Measurements from ENCODE around the gene LRP1.

The LRP1 gene

DNA sequence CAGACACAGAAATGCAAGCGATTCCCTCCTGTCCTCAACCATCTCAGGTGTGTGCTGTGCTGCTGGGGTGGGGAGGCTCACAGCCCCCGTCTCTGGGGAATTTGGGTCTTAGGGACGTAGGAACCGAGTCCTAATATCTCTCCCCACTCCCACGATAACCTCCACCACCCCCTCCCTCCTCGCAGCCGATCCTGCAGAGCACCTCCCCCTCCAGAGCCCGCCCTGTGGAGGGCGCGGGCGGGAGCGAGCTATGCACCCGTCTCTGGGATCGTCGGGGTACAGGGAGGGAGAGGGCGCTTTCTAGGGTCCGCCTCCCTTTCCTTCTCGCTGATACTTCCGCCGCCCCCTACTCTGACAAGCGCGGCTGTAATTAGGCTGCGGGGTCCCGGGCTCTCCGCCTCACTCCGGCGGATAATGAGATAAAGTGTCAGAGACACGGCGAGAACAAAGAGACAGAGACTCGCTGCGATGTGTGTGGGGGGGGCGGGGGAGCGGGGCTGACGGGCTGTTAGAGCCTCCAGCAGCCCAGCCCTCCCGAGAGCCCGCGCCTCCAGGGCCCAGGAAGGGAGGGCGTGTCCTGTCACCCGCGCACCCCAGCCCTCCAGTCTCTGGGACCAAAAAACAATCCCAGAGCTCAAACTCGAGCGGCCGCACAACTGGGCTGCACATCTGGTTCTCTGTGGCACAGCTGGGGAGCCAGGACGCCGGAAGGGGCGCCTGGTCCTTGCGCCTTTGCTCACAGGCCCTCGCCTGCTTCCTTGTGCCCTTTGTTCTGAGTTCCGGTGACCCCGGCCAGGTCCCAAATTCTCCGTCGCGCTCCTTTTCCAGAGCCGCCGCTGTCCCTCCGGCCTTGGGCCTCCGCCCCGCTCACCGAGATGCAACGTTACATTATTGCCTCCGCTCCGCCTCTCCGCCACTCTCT, 109.9 kb downstream of the LRP1 start:
- Histone ChIP-seq H3K9me2 (replicated peaks; ENCODE audit: low read depth, low read length) (no peaks in the 10 kb centered on the region), H3K4me2 (ENCODE audit: low read depth, low read length, poor library complexity, severe bottlenecking) (peak overlapping the region; percentile 76), H2AFZ (ENCODE audit: low read length) (no peak overlapping the region), H3F3A (ENCODE audit: low read depth) (no peaks in the 10 kb centered on the region), H3K9ac (ENCODE audit: low read depth, low read length, poor library complexity, severe bottlenecking) (peak overlapping the region; percentile 69), H4K20me1 (ENCODE audit: insufficient read depth, low read length, poor library complexity, severe bottlenecking) (peaks cover 16% of the 10 kb centered on the region), H3K36me3 (ENCODE audit: insufficient read depth, low read length) (peaks cover 13% of the 10 kb centered on the region; the same call in 1 of the 2 replicates), H3K9me3 (ENCODE audit: insufficient read depth, low read depth, low read length) (no peaks in the 10 kb centered on the region), H3K79me2 (ENCODE audit: insufficient read depth, low read length) (peaks cover 7% of the 10 kb centered on the region; the same call in 1 of the 2 replicates), H3K27me3 (ENCODE audit: insufficient read depth, low read length, poor library complexity, severe bottlenecking) (no peaks in the 10 kb centered on the region), H3K4me1 (ENCODE audit: insufficient read depth, low read length, poor library complexity, severe bottlenecking) (peaks cover 24% of the 10 kb centered on the region), H3K4me3 (ENCODE audit: low read length, poor library complexity, severe bottlenecking) (no peak overlapping the region)
- TF ChIP-seq CTCF (conservative IDR thresholded peaks at IDR 0.05; ENCODE audit: low read length) = no peak
- no peak for TF ChIP-seq EZH2phosphoT487 (IDR thresholded peaks at IDR 0.05; ENCODE audit: borderline replicate concordance)

DNA sequence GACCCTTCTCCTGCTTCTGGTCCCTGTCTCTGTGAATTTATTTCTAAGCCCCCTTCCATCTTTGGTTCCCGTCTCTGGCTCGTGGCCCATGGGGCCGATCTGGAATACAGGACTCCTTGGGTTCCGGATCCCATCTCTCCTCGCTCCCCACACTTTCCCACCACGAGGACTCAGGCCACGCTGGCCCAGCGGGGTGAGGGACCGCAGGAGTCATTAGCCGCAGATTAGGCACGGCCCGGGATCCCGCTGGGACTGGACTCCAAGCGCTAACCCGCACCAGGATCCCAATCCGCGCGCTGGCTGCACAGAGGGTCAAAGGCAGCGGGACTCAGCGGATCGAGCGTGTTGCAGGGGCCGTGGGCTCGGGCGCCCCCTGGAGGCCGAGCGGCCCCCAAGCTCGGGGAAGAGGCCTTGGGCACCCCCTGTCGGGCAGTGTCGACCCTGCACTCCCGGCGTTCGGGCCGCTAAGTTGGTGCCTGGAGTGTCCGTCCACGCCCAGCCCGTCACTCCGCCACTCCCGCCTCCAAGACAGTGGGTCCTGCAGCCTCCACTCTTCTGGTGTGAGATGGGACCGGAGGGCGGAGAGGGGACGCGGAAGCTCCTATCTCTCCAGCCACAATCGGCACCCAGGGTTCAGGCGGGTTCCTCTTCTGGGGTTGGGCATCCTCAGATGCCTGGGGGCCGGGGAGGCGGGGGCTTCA, 110.7 kb downstream of the LRP1 start:
- TF ChIP-seq CTCF (conservative IDR thresholded peaks at IDR 0.05; ENCODE audit: low read length) = peak; percentile 100
- no peak for TF ChIP-seq EZH2phosphoT487 (IDR thresholded peaks at IDR 0.05; ENCODE audit: borderline replicate concordance)
- H3K4me3 ChIP-seq (ENCODE audit: low read length, poor library complexity, severe bottlenecking) = peak overlapping the region; percentile 74
- H3F3A ChIP-seq (ENCODE audit: low read depth) = no peaks in the 10 kb centered on the region
- peaks cover 10% of the 10 kb centered on the region for H4K20me1 ChIP-seq (ENCODE audit: insufficient read depth, low read length, poor library complexity, severe bottlenecking)
- peak overlapping the region; percentile 76 for H3K4me2 ChIP-seq (ENCODE audit: low read depth, low read length, poor library complexity, severe bottlenecking)
- no peaks in the 10 kb centered on the region for H3K9me3 ChIP-seq (ENCODE audit: insufficient read depth, low read depth, low read length)
- no peaks in the 10 kb centered on the region for H3K27me3 ChIP-seq (ENCODE audit: insufficient read depth, low read length, poor library complexity, severe bottlenecking)
- no peaks in the 10 kb centered on the region for H3K9me2 ChIP-seq (replicated peaks; ENCODE audit: low read depth, low read length)
- H2AFZ ChIP-seq (ENCODE audit: low read length) = peak overlapping the region; percentile 66; the same call in 1 of the 2 replicates
- H3K79me2 ChIP-seq (ENCODE audit: insufficient read depth, low read length) = no peaks in the 10 kb centered on the region
- peaks cover 5% of the 10 kb centered on the region; the same call in 1 of the 2 replicates for H3K36me3 ChIP-seq (ENCODE audit: insufficient read depth, low read length)
- H3K9ac ChIP-seq (ENCODE audit: low read depth, low read length, poor library complexity, severe bottlenecking) = peak overlapping the region; percentile 69
- H3K4me1 ChIP-seq (ENCODE audit: insufficient read depth, low read length, poor library complexity, severe bottlenecking) = peaks cover 20% of the 10 kb centered on the region

DNA sequence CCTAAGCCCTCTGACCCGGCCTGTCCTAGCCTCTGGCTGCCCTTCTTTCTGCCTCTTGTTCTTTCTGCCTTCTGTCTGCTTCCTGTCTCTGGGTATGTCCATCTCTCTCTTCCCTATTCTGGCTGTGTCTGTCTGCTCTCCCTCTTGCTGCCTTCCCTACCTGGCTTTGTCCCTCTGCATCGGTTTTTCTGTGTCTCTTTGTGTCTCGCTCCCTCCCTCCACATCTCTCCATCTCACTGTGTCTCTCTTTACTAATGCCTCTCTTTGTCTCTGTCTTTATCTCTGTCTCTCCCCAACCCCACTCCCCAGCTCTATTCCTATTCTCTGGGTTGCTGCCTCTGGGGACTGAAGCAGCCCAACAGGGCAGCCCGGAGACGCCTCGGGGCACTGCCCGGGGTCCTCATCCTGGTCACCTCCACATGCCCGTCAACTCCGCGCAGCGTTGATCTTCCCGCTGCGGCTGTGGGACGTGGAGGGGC, 111.3 kb downstream of the LRP1 start:
- TF ChIP-seq EZH2phosphoT487 (IDR thresholded peaks at IDR 0.05; ENCODE audit: borderline replicate concordance) (no peak), CTCF (conservative IDR thresholded peaks at IDR 0.05; ENCODE audit: low read length) (no peak)
- Histone ChIP-seq H3K4me3 (ENCODE audit: low read length, poor library complexity, severe bottlenecking) (peak overlapping the region; percentile 74), H4K20me1 (ENCODE audit: insufficient read depth, low read length, poor library complexity, severe bottlenecking) (peaks cover 7% of the 10 kb centered on the region), H3K27me3 (ENCODE audit: insufficient read depth, low read length, poor library complexity, severe bottlenecking) (no peaks in the 10 kb centered on the region), H3K79me2 (ENCODE audit: insufficient read depth, low read length) (no peaks in the 10 kb centered on the region), H3K9ac (ENCODE audit: low read depth, low read length, poor library complexity, severe bottlenecking) (peak overlapping the region; percentile 69), H3K4me2 (ENCODE audit: low read depth, low read length, poor library complexity, severe bottlenecking) (peak overlapping the region; percentile 76), H3F3A (ENCODE audit: low read depth) (no peaks in the 10 kb centered on the region), H3K4me1 (ENCODE audit: insufficient read depth, low read length, poor library complexity, severe bottlenecking) (peaks cover 13% of the 10 kb centered on the region), H3K36me3 (ENCODE audit: insufficient read depth, low read length) (no peaks in the 10 kb centered on the region), H3K9me2 (replicated peaks; ENCODE audit: low read depth, low read length) (no peaks in the 10 kb centered on the region), H3K9me3 (ENCODE audit: insufficient read depth, low read depth, low read length) (no peaks in the 10 kb centered on the region), H2AFZ (ENCODE audit: low read length) (peak overlapping the region; percentile 66)

Data from Loucy (cell line).